ENCODE measurements around the gene EEPD1.

EEPD1 gene

DNA sequence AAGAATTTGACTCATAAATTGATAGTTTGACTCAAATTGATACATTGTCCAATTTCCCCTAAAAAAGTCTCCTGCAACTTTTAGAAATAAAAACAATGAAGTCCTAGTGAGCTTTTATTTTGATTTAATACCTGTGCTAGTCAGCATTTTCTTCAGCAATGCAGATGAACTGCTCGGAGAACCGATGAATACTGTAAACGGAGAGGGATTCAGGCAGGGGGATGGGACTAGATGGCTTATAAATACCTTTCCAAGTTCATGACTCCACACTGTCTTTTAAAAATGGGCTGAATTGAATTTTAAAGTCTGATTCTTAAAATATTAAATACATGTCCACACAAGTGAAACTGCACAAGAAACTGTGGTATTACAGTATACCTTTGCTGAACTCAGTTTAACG lies 12.7 kb downstream of the EEPD1 start:
- no peak overlapping the region for H3K4ac ChIP-seq (ENCODE audit: low read depth, low read length)
- no peaks in the 10 kb centered on the region for H3K9me3 ChIP-seq (ENCODE audit: insufficient read depth, low read depth, low read length)
- no peak overlapping the region for H4K91ac ChIP-seq (ENCODE audit: low read depth, low read length)
- H2AK5ac ChIP-seq (ENCODE audit: low read length): no peak overlapping the region
- no peak overlapping the region for H4K8ac ChIP-seq (ENCODE audit: low read depth, low read length)
- H3K9ac ChIP-seq (ENCODE audit: low read length): no peak overlapping the region
- H4K12ac ChIP-seq (ENCODE audit: low read depth, low read length): no peak overlapping the region
- H3K23ac ChIP-seq (ENCODE audit: low read length): no peak overlapping the region
- no peak overlapping the region for H2BK12ac ChIP-seq (ENCODE audit: low read length)
- peaks cover 0 to 3% of the 10 kb centered on the region in 2 experiments for H3K4me1 ChIP-seq (ENCODE audit: control insufficient read depth in 1 of 2, insufficient read depth in 2 of 2, low read length in 2 of 2)
- no peak overlapping the region for H3K18ac ChIP-seq (ENCODE audit: low read length)
- DNase-seq: no peak
- no peaks in the 10 kb centered on the region for H3K79me2 ChIP-seq (ENCODE audit: control insufficient read depth, insufficient read depth, low read length, poor library complexity)
- no peaks in the 10 kb centered on the region for H3K79me1 ChIP-seq (ENCODE audit: low read length)
- no peak overlapping the region for H2BK120ac ChIP-seq (ENCODE audit: insufficient read depth, low read length, poor library complexity)
- no peaks in the 10 kb centered on the region for H3K27me3 ChIP-seq (ENCODE audit: insufficient read depth, low read length)
- WGBS (ENCODE audit: extremely low coverage, insufficient coverage, insufficient read length): no CpG with 5 or more reads among the region's 4 CpGs
- H3K27ac ChIP-seq (ENCODE audit: low read depth, low read length): no peak overlapping the region
- H3K4me2 ChIP-seq (ENCODE audit: low read length): no peak overlapping the region
- no peaks in the 10 kb centered on the region for H3K36me3 ChIP-seq (ENCODE audit: control insufficient read depth in 1 of 2, insufficient read depth in 2 of 2, low read length in 2 of 2)
- no peak overlapping the region for H2AFZ ChIP-seq (ENCODE audit: insufficient read depth, low read length, poor library complexity)
- no peak overlapping the region for H3K4me3 ChIP-seq (ENCODE audit: low read depth, low read length)
- no peak overlapping the region for H3K14ac ChIP-seq (ENCODE audit: low read length)
- H2BK5ac ChIP-seq (ENCODE audit: low read depth, low read length, poor library complexity): no peak overlapping the region

DNA sequence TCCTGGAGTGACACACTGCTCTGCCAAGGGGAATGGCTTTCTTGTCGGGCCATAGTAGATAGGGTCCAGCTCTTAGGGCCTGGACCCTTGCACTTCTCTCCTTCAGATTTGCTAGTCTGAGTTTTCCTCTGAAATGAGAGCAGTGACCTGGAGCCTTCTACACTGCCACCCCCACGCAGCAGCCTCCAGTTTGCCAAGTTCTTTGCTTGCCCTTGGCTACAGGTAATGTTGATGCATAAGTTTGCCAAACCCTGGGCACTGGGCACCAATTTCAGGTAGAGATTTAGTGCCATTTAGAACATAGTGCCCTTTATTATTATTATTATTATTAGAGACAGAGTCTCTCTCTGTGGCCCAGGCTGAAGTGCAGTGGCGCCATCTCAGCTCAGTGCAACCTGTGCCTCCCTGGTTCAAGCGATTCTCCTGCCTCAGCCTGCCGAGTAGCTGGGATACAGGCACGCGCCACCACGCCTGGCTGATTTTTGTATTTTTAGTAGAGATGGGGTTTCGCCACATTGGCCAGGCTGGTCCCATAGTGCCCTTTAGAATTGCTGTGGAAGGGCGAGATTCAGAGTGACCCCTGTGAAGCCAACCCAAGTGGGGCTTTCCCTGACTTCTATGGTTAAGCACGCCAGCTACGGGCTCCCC lies 14.5 kb downstream of the EEPD1 start:
- Histone ChIP-seq H3K79me1 (ENCODE audit: low read length) (no peaks in the 10 kb centered on the region), H4K12ac (ENCODE audit: low read depth, low read length) (no peak overlapping the region), H3K27me3 (ENCODE audit: insufficient read depth, low read length) (no peaks in the 10 kb centered on the region), H2BK12ac (ENCODE audit: low read length) (no peak overlapping the region), H4K8ac (ENCODE audit: low read depth, low read length) (no peak overlapping the region), H3K14ac (ENCODE audit: low read length) (no peak overlapping the region), H3K9ac (ENCODE audit: low read length) (no peak overlapping the region), H2BK120ac (ENCODE audit: insufficient read depth, low read length, poor library complexity) (no peak overlapping the region), H2AK5ac (ENCODE audit: low read length) (no peak overlapping the region), H3K4me3 (ENCODE audit: low read depth, low read length) (no peak overlapping the region), H3K4ac (ENCODE audit: low read depth, low read length) (no peak overlapping the region), H2BK5ac (ENCODE audit: low read depth, low read length, poor library complexity) (no peak overlapping the region), H3K18ac (ENCODE audit: low read length) (no peak overlapping the region), H2AFZ (ENCODE audit: insufficient read depth, low read length, poor library complexity) (no peak overlapping the region), H3K4me1 (ENCODE audit: control insufficient read depth in 1 of 2, insufficient read depth in 2 of 2, low read length in 2 of 2) (no peaks in the 10 kb centered on the region), H3K9me3 (ENCODE audit: insufficient read depth, low read depth, low read length) (no peaks in the 10 kb centered on the region), H3K27ac (ENCODE audit: low read depth, low read length) (no peak overlapping the region), H3K4me2 (ENCODE audit: low read length) (no peak overlapping the region), H3K36me3 (ENCODE audit: control insufficient read depth in 1 of 2, insufficient read depth in 2 of 2, low read length in 2 of 2) (no peaks in the 10 kb centered on the region), H3K79me2 (ENCODE audit: control insufficient read depth, insufficient read depth, low read length, poor library complexity) (no peaks in the 10 kb centered on the region), H3K23ac (ENCODE audit: low read length) (no peak overlapping the region), H4K91ac (ENCODE audit: low read depth, low read length) (no peak overlapping the region)
- no CpG with 5 or more reads among the region's 12 CpGs for WGBS (ENCODE audit: extremely low coverage, insufficient coverage, insufficient read length)
- DNase-seq: no peak

DNA sequence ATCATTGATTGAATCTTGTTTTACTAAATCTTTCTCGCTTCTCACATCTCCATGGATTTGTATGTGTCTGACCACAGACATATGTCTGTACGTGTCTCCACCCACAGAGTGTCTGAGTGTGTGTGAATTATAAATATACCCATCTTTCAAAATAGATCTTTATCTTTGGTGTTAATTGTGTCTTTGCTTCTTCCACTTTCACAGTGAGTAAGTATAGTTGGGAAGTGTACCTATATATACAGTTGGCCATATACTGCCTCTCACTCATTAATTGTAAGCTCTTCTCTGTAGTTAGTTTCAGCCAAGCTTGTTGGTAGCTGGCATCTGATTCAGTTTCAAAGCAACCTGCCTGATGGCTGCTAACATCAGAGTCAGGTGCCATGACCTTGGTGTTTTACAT lies 18.4 kb downstream of the EEPD1 start:
- H3K36me3 ChIP-seq (ENCODE audit: control insufficient read depth in 1 of 2, insufficient read depth in 2 of 2, low read length in 2 of 2): no peaks in the 10 kb centered on the region
- H2BK5ac ChIP-seq (ENCODE audit: low read depth, low read length, poor library complexity): no peak overlapping the region
- no peak overlapping the region for H3K14ac ChIP-seq (ENCODE audit: low read length)
- no peak overlapping the region for H2BK12ac ChIP-seq (ENCODE audit: low read length)
- no peak overlapping the region for H3K4me2 ChIP-seq (ENCODE audit: low read length)
- no peak overlapping the region for H4K8ac ChIP-seq (ENCODE audit: low read depth, low read length)
- no peak overlapping the region for H3K27ac ChIP-seq (ENCODE audit: low read depth, low read length)
- H3K4me3 ChIP-seq (ENCODE audit: low read depth, low read length): no peak overlapping the region
- no peak overlapping the region for H4K12ac ChIP-seq (ENCODE audit: low read depth, low read length)
- no peak overlapping the region for H3K9ac ChIP-seq (ENCODE audit: low read length)
- H3K4me1 ChIP-seq (ENCODE audit: control insufficient read depth in 1 of 2, insufficient read depth in 2 of 2, low read length in 2 of 2): no peaks in the 10 kb centered on the region
- H4K91ac ChIP-seq (ENCODE audit: low read depth, low read length): no peak overlapping the region
- peaks cover 2% of the 10 kb centered on the region for H3K9me3 ChIP-seq (ENCODE audit: insufficient read depth, low read depth, low read length)
- no peak overlapping the region for H3K23ac ChIP-seq (ENCODE audit: low read length)
- no peaks in the 10 kb centered on the region for H3K27me3 ChIP-seq (ENCODE audit: insufficient read depth, low read length)
- WGBS (ENCODE audit: extremely low coverage, insufficient coverage, insufficient read length): no CpG with 5 or more reads among the region's 2 CpGs
- H3K79me1 ChIP-seq (ENCODE audit: low read length): no peaks in the 10 kb centered on the region
- no peak overlapping the region for H2AFZ ChIP-seq (ENCODE audit: insufficient read depth, low read length, poor library complexity)
- H2BK120ac ChIP-seq (ENCODE audit: insufficient read depth, low read length, poor library complexity): no peak overlapping the region
- H3K4ac ChIP-seq (ENCODE audit: low read depth, low read length): no peak overlapping the region
- H3K18ac ChIP-seq (ENCODE audit: low read length): no peak overlapping the region
- no peak overlapping the region for H2AK5ac ChIP-seq (ENCODE audit: low read length)
- no peak for DNase-seq
- H3K79me2 ChIP-seq (ENCODE audit: control insufficient read depth, insufficient read depth, low read length, poor library complexity): no peaks in the 10 kb centered on the region

DNA sequence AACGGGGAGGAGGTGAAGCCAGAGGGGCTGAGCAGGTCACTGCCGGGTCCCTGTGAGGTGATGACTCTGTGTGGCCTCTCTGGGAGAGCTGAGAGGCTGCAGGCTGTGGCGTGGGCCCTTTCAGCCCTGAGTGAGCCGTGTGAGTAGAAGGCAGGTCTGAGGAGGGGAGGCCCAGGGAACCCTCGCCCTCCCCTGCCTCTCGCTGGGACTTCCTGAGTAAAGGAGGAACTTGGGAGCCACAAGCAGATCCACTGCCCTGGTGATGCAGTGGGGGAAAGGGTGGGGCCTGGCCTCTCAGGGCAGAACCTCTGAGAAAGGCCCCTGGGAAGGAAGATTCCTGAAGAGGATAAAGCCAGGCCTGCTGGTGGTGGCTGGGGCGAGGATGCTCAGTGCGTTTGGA lies 22.8 kb downstream of the EEPD1 start:
- H3K9ac ChIP-seq (ENCODE audit: low read length): no peak overlapping the region
- no peak overlapping the region for H2BK12ac ChIP-seq (ENCODE audit: low read length)
- no peak overlapping the region for H3K4me2 ChIP-seq (ENCODE audit: low read length)
- no peak overlapping the region for H3K4ac ChIP-seq (ENCODE audit: low read depth, low read length)
- H3K23ac ChIP-seq (ENCODE audit: low read length): no peak overlapping the region
- no peaks in the 10 kb centered on the region for H3K36me3 ChIP-seq (ENCODE audit: control insufficient read depth in 1 of 2, insufficient read depth in 2 of 2, low read length in 2 of 2)
- no peaks in the 10 kb centered on the region for H3K27me3 ChIP-seq (ENCODE audit: insufficient read depth, low read length)
- no peaks in the 10 kb centered on the region for H3K4me1 ChIP-seq (ENCODE audit: control insufficient read depth in 1 of 2, insufficient read depth in 2 of 2, low read length in 2 of 2)
- no peak overlapping the region for H3K4me3 ChIP-seq (ENCODE audit: low read depth, low read length)
- no peak overlapping the region for H4K12ac ChIP-seq (ENCODE audit: low read depth, low read length)
- H4K8ac ChIP-seq (ENCODE audit: low read depth, low read length): no peak overlapping the region
- H2BK120ac ChIP-seq (ENCODE audit: insufficient read depth, low read length, poor library complexity): no peak overlapping the region
- H2AFZ ChIP-seq (ENCODE audit: insufficient read depth, low read length, poor library complexity): no peak overlapping the region
- H3K18ac ChIP-seq (ENCODE audit: low read length): no peak overlapping the region
- no peaks in the 10 kb centered on the region for H3K79me1 ChIP-seq (ENCODE audit: low read length)
- no peak overlapping the region for H3K14ac ChIP-seq (ENCODE audit: low read length)
- H3K27ac ChIP-seq (ENCODE audit: low read depth, low read length): no peak overlapping the region
- WGBS (ENCODE audit: extremely low coverage, insufficient coverage, insufficient read length): no CpG with 5 or more reads among the region's 8 CpGs
- peaks cover 2% of the 10 kb centered on the region for H3K9me3 ChIP-seq (ENCODE audit: insufficient read depth, low read depth, low read length)
- H2AK5ac ChIP-seq (ENCODE audit: low read length): no peak overlapping the region
- no peaks in the 10 kb centered on the region for H3K79me2 ChIP-seq (ENCODE audit: control insufficient read depth, insufficient read depth, low read length, poor library complexity)
- no peak overlapping the region for H2BK5ac ChIP-seq (ENCODE audit: low read depth, low read length, poor library complexity)
- no peak overlapping the region for H4K91ac ChIP-seq (ENCODE audit: low read depth, low read length)
- no peak for DNase-seq

All from trophoblast cell (in vitro differentiated cells and primary cell).